HG02884 (cell line): ENCODE measurements around the gene OSGIN1.

ENCODE experiments used
- ATAC-seq: cut with Tn5 transposase; IDR thresholded peaks from one replicate; pipeline ENCODE4 v1.9.1; 2021; ENCODE audit warnings: mild to moderate bottlenecking, moderate library complexity; ENCODE audit not compliant: unreplicated experiment

OSGIN1 gene

GRCh38 chr16:83925957-83926725, 26.9 kb upstream of the OSGIN1 start:
- ATAC-seq, result no peak

- ATAC-seq, result no peak
These were observed 26.2 kb upstream of the OSGIN1 start for GRCh38 chr16:83926726-83927397.

GRCh38 chr16:83928341-83929055, 24.5 kb upstream of the OSGIN1 start:
- no peak for ATAC-seq

DNA sequence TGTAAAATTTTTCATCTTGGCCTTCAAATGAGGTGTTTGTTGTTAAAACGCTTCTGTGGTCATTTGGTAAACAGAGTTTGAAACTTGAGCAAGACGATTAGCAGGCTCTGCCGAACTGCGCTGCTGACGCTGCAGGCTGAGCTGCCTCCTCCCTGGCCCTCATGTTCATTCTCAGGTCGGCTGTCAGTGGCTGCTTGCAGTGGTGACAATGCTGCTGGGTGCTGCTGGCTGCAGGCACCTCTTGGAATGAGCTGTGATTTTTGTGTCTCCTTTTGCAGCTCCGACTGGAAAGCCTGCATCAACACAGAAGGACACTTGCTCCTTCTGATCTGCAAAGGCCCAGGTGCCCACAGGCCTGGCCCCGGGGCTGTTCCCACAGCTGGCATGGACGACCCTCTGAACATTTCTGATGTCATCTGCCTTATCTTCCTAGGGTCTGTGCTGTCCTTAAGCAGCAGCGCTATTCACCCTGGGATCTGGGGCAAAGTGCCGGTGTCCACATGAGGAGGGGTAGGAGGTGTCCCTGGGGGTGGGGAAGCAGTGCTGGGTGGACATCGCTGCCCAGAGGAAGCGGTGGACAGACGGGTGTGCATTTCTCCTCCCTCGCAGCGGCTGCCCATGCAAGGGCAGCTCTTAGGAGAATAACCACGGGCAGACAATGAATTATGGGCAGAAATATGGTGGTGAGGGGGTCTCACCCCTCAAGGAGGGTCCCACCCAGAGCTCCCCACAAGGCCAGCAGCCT, 23.1 kb upstream of the OSGIN1 start:
- ATAC-seq, result no peak

DNA sequence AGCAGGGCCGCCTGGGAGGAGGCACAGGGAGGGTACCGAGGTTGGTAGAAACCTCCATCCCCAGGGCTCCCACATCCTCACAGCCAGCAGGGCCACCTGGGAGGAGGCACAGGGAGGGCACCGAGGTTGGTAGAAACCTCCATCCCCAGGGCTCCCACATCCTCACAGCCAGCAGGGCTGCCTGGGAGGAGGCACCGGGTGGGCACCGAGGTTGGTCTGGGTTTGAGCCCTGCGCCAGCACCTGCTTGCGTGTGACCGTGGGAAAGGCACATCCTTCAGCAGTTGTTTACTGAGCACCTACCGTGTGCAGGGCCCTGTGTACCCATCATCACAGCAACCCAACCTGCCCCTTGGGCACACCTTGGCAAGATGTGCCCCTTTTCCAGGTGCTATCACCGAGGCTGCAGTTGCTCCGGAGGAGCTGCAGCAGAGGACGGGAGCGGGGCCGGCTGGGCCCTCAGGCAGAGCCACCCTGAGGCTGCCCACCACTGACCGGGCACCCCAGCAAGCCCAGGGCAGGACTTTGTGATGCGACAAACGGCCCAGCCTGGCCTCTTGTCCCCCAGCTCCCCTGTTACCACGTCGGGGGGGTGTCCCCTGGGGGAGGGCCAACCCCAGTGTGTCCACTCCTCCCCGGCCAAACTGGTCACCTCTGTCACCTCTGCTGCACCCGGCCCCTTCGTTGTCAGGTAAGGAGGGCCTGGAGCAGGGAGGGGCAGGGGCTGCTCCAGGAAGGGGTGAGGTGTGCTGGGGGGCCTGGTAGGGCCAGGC, 22.1 kb upstream of the OSGIN1 start:
- no peak for ATAC-seq

DNA sequence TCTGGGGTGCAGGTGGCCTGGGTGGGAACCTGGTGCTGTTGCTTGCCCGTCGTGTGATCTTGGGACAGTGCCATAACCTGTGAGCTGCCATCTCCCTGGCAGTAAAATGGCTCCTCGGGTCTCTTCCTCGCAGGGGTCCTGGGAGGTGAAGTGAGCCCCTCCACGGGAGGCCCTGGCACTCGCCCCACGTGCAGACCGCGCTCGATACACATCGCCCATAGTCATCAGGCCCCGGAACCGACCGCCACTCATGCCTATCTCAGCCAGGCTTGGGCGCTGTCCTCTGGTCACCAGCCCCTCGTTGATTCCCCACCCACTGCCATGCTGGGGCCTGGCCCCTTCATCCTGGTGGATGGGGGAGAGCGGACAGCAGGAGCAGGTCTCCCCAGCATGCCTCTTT, 21.5 kb upstream of the OSGIN1 start:
- no peak for ATAC-seq

DNA sequence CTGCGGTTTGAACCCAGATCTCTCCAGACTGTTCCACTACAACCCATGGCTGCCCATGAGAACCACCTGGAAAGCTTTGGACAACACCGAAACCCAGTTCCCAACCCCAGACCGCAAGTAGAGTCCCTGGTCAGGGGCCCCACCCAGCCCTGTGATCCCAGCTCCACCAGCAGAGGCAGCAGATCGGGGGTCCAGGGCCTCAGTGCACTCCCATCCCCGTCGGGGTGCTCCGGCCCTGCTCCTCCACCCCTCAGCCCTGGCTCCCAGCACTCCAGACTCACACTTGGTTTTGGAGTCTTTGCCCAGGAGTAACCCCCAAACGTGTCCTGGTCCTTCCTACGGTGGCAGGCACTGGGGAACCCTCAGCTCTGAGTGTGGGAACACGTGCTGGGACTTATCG, 20.7 kb upstream of the OSGIN1 start:
- ATAC-seq, result no peak

DNA sequence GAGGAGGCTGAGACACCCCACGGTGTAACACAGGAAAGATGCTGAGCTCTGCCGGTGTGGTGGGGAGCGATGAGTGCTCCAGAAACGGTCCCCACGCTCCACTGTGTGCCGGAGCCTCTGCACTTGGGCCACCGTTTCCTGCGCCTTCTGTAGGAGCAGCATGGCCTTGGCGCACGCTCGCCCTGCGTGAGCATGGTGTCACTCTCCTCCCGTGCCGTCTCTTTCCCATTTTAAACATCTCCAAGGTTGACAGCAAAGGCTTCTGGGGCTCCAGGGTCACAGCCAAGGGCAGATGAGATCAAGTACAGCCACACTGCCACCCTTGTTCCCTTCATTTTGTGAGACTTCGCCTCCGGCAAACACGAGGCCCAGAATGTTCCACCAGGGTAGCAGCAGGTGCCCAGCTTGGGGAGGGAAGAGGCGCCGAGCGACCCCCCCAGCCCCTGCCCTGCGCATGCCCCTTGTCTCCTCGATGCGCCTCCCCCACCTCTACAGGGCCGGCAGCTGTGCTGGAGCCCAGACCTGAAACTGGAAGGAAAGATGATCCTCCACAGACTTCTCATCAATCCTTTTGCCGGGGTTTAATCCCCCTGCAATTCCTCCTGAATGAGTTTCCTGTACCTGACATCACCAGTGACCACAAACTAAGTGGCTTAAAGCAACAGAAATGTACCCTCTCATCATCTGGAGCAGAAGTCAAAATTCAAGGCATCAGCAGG, 19.9 kb upstream of the OSGIN1 start:
- no peak for ATAC-seq

- ATAC-seq, result no peak
These were observed 19.0 kb upstream of the OSGIN1 start for GRCh38 chr16:83933885-83934683.

GRCh38 chr16:83934684-83934977, 18.4 kb upstream of the OSGIN1 start:
- no peak for ATAC-seq

- no peak for ATAC-seq
These were observed 17.8 kb upstream of the OSGIN1 start for GRCh38 chr16:83935005-83935857.

GRCh38 chr16:83935858-83936255, 17.2 kb upstream of the OSGIN1 start:
- no peak for ATAC-seq

DNA sequence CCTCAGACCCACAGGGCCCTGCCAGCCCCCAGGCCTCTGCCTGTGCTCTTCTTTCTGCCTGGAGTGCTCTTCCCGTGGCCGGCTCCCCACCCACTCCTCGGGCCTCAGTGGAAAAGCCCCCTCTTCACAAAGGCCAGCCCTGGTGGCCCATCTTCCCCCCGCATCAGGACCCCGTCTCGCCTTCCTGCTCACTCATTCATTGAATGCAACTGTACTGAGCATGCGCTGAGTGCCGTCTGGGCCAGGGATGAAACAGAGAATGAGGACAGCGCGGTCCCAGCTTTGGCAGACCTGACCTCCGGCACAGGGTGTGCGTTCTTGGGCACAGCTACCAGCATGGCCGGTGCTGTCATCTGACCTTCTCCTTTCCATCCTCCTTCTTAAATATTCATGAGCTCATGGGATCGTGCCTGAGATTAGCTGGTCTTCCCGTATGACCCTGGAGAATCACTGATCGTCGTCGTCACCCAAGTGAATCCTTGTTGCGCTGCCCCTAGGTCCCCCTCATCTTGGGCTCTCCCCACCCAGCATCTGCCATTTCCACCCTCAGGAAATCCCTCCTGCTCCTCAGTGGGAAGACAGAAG, 16.4 kb upstream of the OSGIN1 start:
- ATAC-seq, result no peak

DNA sequence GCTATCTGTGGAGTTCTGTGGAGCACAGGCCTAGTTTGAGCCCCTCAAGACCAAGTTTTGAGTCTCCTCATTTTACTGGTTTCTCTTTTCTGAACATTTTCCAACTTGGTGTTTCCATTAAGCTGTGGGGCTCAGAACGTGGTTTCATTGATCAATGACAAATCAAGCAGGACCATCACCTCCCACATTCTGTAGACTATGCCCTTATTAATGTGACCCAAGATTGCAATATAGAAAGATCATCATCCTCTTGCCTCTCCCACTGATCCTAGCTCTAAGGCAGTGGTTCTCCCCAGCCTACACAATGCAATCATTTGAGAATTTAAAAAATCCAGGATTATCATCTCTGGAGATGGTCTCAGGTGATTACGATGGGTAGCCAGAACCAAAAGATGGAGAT, 15.8 kb upstream of the OSGIN1 start:
- no peak for ATAC-seq

DNA sequence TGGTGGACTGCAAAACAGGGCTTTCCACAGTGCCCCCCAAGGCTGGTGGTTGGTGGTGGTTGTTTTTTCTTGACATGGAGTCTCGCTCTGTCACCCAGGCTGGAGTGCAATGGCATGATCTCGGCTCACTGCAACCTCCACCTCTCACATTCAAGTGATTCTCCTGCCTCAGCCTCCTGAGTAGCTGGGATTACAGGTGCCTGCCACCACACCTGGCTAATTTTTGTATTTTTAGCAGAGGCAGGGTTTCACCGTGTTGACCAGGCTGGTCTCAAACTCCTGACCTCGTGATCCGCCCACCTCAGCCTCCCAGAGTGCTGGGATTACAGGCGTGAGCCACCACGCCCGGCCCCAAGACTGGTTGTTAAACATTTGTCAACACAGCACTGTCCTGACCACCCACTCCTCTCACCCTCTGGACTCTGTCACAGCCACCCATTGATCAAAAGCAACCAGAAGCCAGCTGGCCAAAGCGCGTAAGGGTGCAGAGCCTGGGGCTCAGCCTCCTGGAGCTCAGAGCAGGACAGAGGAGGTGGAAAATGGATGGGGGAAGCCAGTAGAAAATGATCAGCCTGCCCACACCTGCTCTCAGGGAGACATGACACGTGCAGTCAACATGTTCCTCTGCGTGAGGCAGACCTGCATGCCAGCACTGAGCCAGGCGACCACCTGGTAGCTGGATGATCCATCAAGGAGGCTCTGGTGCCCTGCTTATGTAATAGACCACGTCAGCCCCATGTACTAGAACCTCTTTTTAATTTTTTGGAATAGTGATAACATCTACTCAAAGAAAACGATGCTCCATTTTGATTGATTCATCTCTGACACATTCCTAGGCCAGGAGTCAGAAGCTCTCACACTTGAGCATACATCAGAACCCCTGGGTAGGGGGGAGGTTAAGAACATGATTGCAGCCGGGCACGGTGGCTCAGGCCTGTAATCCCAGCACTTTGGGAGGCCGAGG, 14.8 kb upstream of the OSGIN1 start:
- ATAC-seq, result no peak

- no peak for ATAC-seq
These were observed 13.7 kb upstream of the OSGIN1 start for GRCh38 chr16:83939266-83939855.
